Femur (tissue), 1 donor: ENCODE data around the gene COPB1.
"Not testable (repeated sequence)": the region's sequence is repeated elsewhere in the genome, so short reads cannot be mapped to it uniquely, and the experiment has no call there.

ENCODE experiments used
- DNase-seq: peaks from one replicate; pipeline ENCODE4 v3.0.0-alpha.2; 2017

COPB1 gene, protein sequence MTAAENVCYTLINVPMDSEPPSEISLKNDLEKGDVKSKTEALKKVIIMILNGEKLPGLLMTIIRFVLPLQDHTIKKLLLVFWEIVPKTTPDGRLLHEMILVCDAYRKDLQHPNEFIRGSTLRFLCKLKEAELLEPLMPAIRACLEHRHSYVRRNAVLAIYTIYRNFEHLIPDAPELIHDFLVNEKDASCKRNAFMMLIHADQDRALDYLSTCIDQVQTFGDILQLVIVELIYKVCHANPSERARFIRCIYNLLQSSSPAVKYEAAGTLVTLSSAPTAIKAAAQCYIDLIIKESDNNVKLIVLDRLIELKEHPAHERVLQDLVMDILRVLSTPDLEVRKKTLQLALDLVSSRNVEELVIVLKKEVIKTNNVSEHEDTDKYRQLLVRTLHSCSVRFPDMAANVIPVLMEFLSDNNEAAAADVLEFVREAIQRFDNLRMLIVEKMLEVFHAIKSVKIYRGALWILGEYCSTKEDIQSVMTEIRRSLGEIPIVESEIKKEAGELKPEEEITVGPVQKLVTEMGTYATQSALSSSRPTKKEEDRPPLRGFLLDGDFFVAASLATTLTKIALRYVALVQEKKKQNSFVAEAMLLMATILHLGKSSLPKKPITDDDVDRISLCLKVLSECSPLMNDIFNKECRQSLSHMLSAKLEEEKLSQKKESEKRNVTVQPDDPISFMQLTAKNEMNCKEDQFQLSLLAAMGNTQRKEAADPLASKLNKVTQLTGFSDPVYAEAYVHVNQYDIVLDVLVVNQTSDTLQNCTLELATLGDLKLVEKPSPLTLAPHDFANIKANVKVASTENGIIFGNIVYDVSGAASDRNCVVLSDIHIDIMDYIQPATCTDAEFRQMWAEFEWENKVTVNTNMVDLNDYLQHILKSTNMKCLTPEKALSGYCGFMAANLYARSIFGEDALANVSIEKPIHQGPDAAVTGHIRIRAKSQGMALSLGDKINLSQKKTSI

GRCh38 chr11:14499560-14500180 is at the start of gene COPB1:
COPB1 (minus strand) TSS chr11:14499811; CDS start chr11:14498928, 883 bp downstream.
- peak; percentile 96 for DNase-seq

- DNase-seq: no peak
These were observed 47.8 kb upstream of the COPB1 start for GRCh38 chr11:14547440-14547839.

DNA sequence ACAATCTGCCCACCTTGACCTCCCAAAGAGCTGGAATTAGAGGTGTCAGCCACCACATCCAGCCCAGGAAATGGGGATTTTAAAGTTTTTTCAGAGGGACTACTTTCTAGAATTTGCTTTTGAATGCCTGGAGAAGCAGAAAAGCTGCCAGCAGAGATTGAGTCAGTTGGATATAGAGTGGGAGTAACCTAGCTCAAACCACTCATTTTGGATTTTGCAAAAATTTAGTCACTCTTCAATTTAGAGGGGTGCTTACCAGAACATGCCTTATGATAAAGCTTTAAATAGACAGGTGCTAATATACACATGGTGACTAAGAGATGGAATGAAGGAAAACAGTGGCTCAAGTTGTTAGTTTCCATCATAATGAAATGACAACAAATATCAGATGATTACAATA is 47.1 kb upstream of the COPB1 start:
- no peak for DNase-seq

DNA sequence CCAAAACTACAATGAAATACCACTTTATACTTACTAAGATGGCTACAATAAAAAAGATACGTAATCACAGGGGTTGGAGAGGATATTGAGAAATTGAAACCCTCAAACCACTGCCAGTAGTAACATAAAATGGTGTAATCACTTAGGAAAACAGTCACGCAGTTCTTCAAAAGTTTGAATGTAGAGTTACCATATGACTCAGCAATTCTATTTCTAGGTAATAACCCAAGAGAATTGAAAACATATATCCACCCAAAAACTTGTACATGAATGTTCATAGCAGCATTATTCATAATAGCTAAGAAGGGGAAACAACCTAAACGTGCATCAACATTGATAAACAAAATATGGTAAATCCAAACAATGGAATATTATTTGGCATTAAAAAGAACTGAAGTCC is 45.0 kb upstream of the COPB1 start:
- DNase-seq: no peak

DNA sequence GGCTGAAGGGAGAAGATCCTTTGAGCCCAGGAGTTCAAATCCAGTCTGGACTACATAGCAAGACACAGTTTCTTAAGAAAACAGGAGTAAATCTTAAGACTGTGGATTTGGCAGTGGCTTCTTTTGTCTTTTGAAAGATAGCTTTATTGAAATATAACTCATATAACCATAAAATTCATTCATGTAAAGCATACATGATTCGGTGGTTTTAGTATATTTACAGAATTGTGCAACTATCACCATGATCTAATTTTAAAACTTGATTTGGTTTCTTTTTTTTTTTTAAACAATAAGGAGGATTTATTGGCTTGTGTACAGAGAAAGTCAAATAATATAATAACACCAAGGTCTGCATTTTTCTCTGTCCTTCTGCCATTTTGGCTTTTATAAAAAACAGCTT is 43.6 kb upstream of the COPB1 start:
- no peak for DNase-seq

DNA sequence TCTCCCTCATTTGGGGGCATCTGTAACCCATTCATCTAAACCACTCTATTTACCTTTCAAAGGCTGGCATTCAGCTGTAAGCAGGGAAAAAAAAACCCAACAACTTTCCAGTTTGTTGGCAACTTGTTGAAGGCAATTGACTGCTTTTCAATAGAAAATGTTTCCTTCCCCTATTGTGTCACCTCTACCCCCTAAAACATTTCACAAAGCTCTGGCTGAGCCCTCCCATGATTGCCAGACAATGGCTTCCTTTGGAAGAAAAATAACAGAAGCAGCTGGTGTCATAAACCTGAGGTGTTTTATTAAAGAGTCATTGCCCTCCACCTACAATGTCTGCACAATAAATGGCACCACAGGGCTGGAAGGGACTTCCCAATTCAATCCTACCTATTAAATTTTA is 42.7 kb upstream of the COPB1 start:
- DNase-seq: no peak

- peak; percentile 26 for DNase-seq
These were observed 41.8 kb upstream of the COPB1 start for GRCh38 chr11:14541192-14541947.

DNA sequence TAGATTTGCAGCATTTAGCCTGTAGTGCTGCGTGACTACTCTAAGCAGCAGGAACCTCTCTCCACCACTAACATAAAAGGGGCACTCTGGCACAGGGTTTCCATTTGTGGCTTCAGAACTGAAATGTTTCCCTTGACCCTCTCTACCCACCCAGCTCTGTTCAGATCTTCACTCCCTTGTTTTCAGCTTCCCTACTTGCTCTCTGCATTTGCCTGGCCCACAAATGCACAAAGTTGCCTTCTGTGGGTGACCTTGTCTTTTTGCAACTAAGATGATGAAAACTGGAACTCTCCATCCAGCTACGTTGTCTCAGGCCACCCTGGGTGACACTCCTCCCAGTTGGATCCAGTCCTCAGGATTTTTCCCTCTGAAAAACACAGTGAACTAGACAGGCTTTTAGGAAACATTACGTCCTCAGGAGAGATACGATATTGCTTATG is 40.4 kb upstream of the COPB1 start:
- DNase-seq: no peak

DNA sequence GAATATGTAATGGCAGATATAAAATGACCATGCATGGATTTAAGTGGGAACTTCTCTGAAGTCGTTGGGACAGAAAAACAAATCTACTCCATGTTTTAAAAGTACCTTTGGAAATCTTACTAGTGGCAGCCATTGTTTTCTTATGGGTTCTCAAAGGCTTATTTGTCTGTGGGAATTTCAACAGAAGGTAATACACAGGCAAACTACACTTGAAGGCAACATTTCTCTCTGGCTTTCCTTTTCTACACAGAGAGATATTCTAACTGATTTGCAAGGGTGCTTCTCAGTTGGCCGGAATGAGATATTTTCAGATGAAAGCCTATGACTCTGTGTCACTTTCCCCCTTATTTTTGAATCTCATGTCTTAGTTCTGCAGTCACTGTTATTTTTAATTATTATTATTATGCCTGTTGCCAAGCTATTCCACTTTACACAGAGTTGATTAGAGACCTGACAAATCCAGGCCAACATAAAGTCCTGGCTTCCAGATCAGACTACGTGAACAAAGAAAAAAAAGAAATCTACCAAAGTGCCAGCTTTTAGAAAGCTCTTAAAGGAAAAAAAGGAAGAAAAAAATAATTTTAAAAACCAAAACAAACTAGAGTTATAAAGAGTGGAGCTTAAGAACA is 39.4 kb upstream of the COPB1 start:
- no peak for DNase-seq

GRCh38 chr11:14538271-14538925 is 38.8 kb upstream of the COPB1 start:
- peak; percentile 36 for DNase-seq

DNA sequence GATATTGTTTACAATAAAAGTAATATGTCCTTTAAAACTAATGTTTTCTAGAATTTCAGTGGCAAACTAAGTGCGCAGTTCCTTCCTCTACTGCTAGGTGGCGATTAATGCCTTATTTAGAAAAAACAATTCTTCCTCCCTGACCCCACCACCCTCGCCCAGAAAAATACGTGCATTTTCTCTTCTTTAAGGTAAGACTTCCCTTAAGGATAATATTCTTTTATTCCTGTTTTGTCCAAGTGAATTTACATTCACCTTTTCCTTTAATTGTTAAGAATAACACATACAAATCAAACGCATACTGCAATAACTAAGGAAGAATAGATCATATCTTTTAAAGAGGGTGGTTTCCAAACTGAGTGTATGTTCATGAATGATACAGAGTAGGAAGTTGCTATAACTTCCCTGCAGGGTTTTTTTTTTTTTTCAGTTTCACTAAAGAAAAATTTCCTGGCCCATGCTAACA is 37.6 kb upstream of the COPB1 start:
- peak; percentile 21 for DNase-seq

- not testable (repeated sequence) for DNase-seq
These were observed 35.6 kb upstream of the COPB1 start for GRCh38 chr11:14535166-14535565.

DNA sequence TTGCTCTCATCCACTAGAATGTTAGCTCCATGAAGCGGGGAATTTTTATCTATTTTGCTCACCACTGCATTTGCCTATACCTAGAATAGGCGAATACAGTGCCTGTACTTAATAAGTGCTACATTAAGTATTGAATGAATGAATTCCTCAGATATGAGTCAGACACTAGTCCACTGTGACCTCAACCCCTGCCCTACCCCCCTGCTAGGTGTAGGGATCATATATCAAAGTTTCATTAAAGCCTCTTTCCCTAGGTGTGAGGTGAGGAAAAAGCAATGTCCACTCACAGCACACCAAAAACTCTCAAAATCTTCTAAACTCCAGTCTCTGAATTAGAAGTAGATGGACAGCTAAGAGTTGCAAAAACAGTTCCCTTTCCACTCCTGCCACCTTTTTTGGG is 30.3 kb upstream of the COPB1 start:
- no peak for DNase-seq

- no peak for DNase-seq
These were observed 29.7 kb upstream of the COPB1 start for GRCh38 chr11:14529321-14529720.

DNA sequence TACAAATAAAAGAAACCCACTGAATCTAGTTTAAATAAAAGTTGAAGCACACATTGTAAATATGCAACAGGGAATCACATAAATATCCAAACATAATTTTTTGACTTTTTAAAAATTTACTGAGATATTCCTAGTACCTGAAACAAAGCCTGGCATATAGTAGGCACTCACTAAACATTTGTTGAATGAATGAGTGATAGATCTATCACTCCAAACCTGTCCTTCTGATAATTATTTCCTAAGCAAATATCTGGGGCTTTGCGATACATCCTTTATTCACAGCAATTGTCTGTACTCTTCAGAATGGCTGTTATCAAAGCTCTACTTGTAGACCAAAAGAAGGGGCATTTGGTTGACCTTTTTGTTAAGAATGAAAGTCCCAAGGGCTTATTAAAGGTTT is 23.2 kb upstream of the COPB1 start:
- DNase-seq: no peak

DNA sequence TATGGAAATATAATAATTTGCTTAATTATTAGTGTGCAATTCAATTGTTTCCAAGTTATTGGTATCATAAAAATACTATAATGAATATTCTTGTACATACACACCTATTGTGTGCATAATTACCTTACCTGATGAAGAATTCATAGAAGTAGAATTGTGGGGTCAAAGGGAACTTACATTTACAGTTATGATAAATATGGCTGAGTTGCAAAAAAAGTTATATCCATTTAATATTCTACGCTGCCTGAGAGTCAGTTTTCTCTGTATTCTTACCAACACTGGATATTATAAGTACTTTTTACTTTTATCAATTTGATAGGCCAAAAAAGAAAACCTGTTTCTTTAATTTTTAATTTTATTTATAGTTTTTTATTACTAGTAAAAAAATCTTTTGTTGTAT is 22.6 kb upstream of the COPB1 start:
- no peak for DNase-seq

DNA sequence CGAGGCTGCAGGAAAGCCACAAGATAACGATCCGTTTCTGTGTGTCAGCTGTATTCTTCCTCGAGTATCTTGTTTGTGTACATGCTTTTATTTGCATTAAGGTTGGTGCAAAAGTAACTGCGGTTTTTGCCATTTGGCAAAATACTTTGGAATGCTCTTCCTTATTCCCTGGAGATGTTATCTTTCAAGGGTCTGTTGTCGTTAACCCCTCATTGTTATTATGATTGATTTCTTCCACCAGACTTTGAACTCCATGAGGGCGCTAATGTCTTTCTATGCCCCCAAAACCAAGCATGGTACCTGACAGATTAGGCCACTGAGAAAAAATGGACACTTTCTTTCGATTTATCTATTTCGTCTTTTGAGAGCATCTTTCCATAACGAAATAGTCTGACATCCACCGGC is 21.1 kb upstream of the COPB1 start:
- no peak for DNase-seq

GRCh38 chr11:14519917-14520746 is 20.5 kb upstream of the COPB1 start, which contains the start of gene PSMA1:
PSMA1 (minus strand) TSS chr11:14520386; CDS start chr11:14520299, 87 bp downstream.
- peak; percentile 98 for DNase-seq

GRCh38 chr11:14519597-14519916 is 19.9 kb upstream of the COPB1 start:
- DNase-seq: no peak

GRCh38 chr11:14518820-14519219 is 19.2 kb upstream of the COPB1 start:
- no peak for DNase-seq
